PC-9 (cell line): ENCODE results near the gene DYRK3.

Experiments
- EZH2 ChIP-seq: fragments of 200-600 bp; sonication (generic); IDR thresholded peaks from 2 replicates; pipeline ENCODE4 v1.8.0; 2017; ENCODE audit warnings: antibody characterized with exemption, low read depth
- TF ChIP-seq, protein P1 (sequence below): fragments of 200-600 bp; sonication (generic); conservative IDR thresholded peaks from 2 replicates; pipeline ENCODE4 v1.6.1; 2017; ENCODE audit warnings: mixed run types, antibody characterized with exemption, mild to moderate bottlenecking, moderate library complexity

DNA sequence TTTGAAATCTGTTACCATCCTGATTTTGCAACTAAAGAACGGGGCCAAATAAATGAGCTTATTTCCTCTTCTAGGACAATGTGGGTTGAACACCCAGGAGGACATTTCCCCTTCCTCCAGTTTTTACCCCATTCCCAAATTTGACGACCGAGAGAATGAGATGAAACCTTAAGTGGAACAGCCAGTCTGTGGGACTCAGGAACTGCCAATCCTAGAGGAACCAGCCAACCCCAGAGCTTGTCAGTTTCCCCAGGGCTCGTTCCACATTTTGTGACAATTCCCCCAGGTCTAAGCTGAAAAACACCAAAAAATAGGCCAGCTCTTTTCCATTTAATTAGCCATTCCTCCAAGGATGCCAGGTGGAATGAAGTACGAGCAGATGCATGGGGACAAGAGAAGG lies 28.0 kb downstream of the DYRK3 start:
- TF ChIP-seq, protein P1, sequence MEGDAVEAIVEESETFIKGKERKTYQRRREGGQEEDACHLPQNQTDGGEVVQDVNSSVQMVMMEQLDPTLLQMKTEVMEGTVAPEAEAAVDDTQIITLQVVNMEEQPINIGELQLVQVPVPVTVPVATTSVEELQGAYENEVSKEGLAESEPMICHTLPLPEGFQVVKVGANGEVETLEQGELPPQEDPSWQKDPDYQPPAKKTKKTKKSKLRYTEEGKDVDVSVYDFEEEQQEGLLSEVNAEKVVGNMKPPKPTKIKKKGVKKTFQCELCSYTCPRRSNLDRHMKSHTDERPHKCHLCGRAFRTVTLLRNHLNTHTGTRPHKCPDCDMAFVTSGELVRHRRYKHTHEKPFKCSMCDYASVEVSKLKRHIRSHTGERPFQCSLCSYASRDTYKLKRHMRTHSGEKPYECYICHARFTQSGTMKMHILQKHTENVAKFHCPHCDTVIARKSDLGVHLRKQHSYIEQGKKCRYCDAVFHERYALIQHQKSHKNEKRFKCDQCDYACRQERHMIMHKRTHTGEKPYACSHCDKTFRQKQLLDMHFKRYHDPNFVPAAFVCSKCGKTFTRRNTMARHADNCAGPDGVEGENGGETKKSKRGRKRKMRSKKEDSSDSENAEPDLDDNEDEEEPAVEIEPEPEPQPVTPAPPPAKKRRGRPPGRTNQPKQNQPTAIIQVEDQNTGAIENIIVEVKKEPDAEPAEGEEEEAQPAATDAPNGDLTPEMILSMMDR = no peak
- TF ChIP-seq EZH2 = no peak
